GM21528 (cell line): ENCODE measurements around the gene TRIP10.
"Not testable (repeated sequence)": the region's sequence is repeated elsewhere in the genome, so short reads cannot be mapped to it uniquely, and the experiment has no call there.

Experiments used
- ATAC-seq: cut with Tn5 transposase; IDR thresholded peaks from one replicate; pipeline ENCODE4 v1.9.1; 2021; ENCODE audit warnings: mild to moderate bottlenecking, moderate library complexity; ENCODE audit not compliant: unreplicated experiment, low FRiP score

TRIP10 gene

DNA sequence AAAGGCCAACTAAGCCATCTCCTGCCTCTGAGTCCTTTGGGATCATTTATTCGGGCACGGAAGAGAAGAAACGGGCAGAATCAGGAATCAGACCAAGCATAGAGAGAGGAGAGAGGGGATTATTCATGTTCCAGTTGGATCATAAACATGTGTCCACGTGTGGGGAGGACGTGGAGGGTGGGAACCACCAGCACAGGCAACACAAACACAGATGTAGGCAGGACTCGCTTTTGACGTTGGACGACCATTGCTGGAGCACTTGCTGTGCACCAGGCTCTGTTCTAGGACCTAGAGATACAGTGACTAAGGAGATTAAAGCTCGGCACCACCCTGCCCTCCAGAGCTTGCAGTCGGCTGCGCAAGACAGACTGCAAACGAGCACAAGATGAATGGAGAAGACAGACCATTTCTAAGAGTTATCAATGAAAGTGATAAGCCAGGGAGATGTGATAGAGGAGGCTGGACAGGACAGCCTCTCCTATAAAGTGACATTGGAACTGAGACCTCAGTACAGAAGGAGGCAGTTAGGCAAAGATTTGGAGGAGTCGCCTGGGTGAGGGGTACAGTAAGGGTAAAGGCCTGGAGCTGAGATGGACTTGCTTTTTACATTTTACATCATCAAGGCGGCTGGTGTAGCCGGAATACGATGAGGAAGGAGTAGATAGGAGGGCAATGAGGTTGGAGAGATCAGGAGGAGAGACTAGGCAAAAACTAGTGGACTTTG, 27.0 kb downstream of the TRIP10 start:
- no peak for ATAC-seq

DNA sequence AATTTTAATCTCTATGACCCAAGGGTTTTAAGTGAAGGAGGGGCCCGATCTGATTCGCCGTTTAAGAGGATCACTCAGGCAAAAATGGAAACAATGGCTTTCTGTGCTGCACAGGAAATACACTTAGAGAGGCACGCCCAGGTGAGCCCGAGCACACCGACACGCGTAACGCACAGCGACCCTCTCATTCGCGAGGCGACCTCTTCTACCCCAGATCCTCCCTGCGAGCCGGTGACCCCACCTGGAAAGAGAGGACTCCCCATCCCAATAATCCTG, 27.5 kb downstream of the TRIP10 start:
- ATAC-seq = peak; percentile 24

- peak; percentile 62 for ATAC-seq
Measured at GRCh38 chr19:6767357-6768235, 28.1 kb downstream of the TRIP10 start, which contains the start of gene SH2D3A. Gene SH2D3A, minus strand, starts transcription at chr19:6767435. Its CDS starts 3,687 bp downstream, at chr19:6763748.

- no peak for ATAC-seq
Measured at GRCh38 chr19:6768236-6768785, 28.8 kb downstream of the TRIP10 start.

- no peak for ATAC-seq
Measured at GRCh38 chr19:6769006-6769619, 29.6 kb downstream of the TRIP10 start.

- not testable (repeated sequence) for ATAC-seq
Measured at GRCh38 chr19:6771648-6772027, 32.2 kb downstream of the TRIP10 start.

- peak; percentile 32 for ATAC-seq
Measured at GRCh38 chr19:6772028-6772865, 32.8 kb downstream of the TRIP10 start, which contains the start of gene VAV1. Gene VAV1, plus strand, starts transcription at chr19:6772708. Its CDS starts 100 bp downstream, at chr19:6772808.

DNA sequence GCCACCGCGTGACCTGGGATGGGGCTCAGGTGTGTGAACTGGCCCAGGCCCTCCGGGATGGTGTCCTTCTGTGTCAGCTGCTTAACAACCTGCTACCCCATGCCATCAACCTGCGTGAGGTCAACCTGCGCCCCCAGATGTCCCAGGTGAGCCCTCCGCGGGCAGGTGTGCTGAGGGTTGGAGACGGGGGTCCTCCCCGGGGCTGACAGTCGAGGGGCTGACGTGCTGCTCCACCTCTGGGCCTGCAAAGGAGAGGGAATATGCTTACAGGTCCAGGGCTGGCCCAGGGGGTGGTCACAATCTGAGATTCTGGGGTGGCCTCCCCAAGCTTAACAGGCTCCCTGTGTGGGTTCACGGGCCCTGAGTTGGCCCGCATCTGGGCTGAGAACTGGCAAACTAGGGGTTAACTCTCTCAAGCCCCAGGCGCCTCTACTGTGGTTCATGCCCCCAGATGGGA, 33.4 kb downstream of the TRIP10 start:
- ATAC-seq = peak; percentile 12

GRCh38 chr19:6773323-6773931, 33.9 kb downstream of the TRIP10 start:
- ATAC-seq = peak; percentile 40

GRCh38 chr19:6774821-6775707, 35.6 kb downstream of the TRIP10 start:
- no peak for ATAC-seq

GRCh38 chr19:6776045-6776444, 36.6 kb downstream of the TRIP10 start:
- ATAC-seq = not testable (repeated sequence)

GRCh38 chr19:6776999-6777398, 37.5 kb downstream of the TRIP10 start:
- no peak for ATAC-seq

- no peak for ATAC-seq
Measured at GRCh38 chr19:6777434-6777833, 38.0 kb downstream of the TRIP10 start.

GRCh38 chr19:6778386-6778785, 38.9 kb downstream of the TRIP10 start:
- ATAC-seq = no peak

GRCh38 chr19:6779206-6779605, 39.7 kb downstream of the TRIP10 start:
- ATAC-seq = no peak

GRCh38 chr19:6787393-6787792, 47.9 kb downstream of the TRIP10 start:
- no peak for ATAC-seq

DNA sequence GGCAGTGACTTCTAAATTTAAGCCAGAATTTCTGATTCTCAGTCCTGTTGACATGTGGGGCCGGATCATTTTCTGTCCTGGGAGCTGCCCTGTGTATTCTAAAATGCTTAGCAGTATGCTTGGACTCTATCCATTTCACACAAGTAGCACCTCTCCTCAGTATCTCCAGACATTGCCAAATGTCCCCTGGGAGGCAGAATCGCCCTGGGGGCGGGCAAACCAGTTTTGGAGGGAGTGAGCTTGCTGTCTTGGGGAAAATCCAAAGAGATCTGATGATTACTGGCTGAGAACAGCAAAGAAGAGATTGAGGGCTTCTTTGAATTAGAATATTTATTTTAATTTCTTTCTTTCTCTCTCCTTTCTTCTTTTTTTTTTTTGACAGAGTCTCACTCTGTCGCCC, 49.4 kb downstream of the TRIP10 start:
- ATAC-seq = no peak
